B cell (primary cell): ENCODE results near the gene TLK2. TPM values are rescaled to one million over a fixed set of nuclear protein-coding genes. Genes with fewer than 3 reads are reported as not detected.

Experiments
- ATAC-seq: fragments of 200-7000 bp; cut with Tn5 transposase; one replicate; pipeline ENCODE4 v1.10.0; 2021; ENCODE audit warnings: low read depth, mild to moderate bottlenecking, moderate number of reproducible peaks, moderate library complexity
- CTCF ChIA-PET: fragments of 350-600 bp; sonication (Branson Sonifier 250); formaldehyde crosslinking; loops from one replicate; lab custom pipeline; 2021; ENCODE audit warnings: antibody characterized with exemption, inconsistent platforms; lab: Charles Lee
- POLR2A ChIA-PET: fragments of 350-600 bp; sonication (Branson Sonifier 250); formaldehyde crosslinking; loops from one replicate; lab custom pipeline; 2021; ENCODE audit warnings: antibody characterized with exemption; lab: Charles Lee
- DNase-seq: peaks from one replicate; pipeline ENCODE4 v3.0.0; 2013
- H2AFZ ChIP-seq: 2 replicates; pipeline ENCODE4 v1.6.1; 2012; ENCODE audit warnings: mild to moderate bottlenecking, low read depth, low read length; ENCODE audit not compliant: insufficient read depth, poor library complexity, severe bottlenecking
- H3K27ac ChIP-seq, 2 donors: 1 replicate in 1 of 2; 2 replicates in 1 of 2; pipeline ENCODE4 v1.5.1; 2012 to 2013; ENCODE audit warnings: low read length in 2 of 2, mild to moderate bottlenecking in 2 of 2, moderate library complexity in 1 of 2
- H3K27me3 ChIP-seq, 4 experiments: fragments of 200-600 bp in 1 of 4; sonication (generic) in 1 of 4; replicated peaks in 1 of 4; 1 replicate in 2 of 4; 2 replicates in 2 of 4; pipeline versions ENCODE4 v1.6.1 to v1.7.0; 2013 to 2016; ENCODE audit warnings: low read length in 3 of 4, mild to moderate bottlenecking in 2 of 4, mixed read lengths in 1 of 4, moderate library complexity in 1 of 4; ENCODE audit not compliant: insufficient read depth in 4 of 4, control insufficient read depth in 3 of 4; ENCODE audit errors: control extremely low read depth in 1 of 4
- H3K36me3 ChIP-seq, 2 experiments: replicated peaks in 1 of 2; 1 replicate in 1 of 2; 2 replicates in 1 of 2; pipeline versions ENCODE4 v1.6.1 to v1.7.1; 2013; ENCODE audit warnings: low read length in 1 of 2; ENCODE audit not compliant: insufficient read depth in 2 of 2, control insufficient read depth in 1 of 2; ENCODE audit errors: control extremely low read depth in 1 of 2, extremely low read depth in 1 of 2
- H3K4me1 ChIP-seq, 2 donors: fragments of 200-600 bp in 1 of 2; sonication (generic) in 1 of 2; 1 replicate in 1 of 2; 2 replicates in 1 of 2; pipeline versions ENCODE4 v1.5.1 to v1.6.1; 2013 to 2017; ENCODE audit warnings: low read length in 2 of 2; ENCODE audit not compliant: control insufficient read depth in 2 of 2, insufficient read depth in 2 of 2
- H3K4me2 ChIP-seq: replicated peaks from 2 replicates; pipeline ENCODE3; 2012; ENCODE audit warnings: mild to moderate bottlenecking, low read depth, low read length; ENCODE audit not compliant: poor library complexity, severe bottlenecking
- H3K4me3 ChIP-seq, 5 experiments: fragments of 200-600 bp in 1 of 5; sonication (generic) in 1 of 5; 1 replicate in 3 of 5; 2 replicates in 2 of 5; pipeline versions ENCODE4 v1.5.1 to v1.7.0; 2011 to 2016; ENCODE audit warnings: low read length in 4 of 5, mild to moderate bottlenecking in 4 of 5, low read depth in 2 of 5, control low read depth in 1 of 5, moderate library complexity in 1 of 5; ENCODE audit not compliant: insufficient read depth in 1 of 5; ENCODE audit errors: control extremely low read depth in 1 of 5, extremely low read depth in 1 of 5
- H3K79me2 ChIP-seq: fragments of 200-600 bp; sonication (generic); one replicate; pipeline ENCODE4 v1.6.0; 2016; ENCODE audit warnings: low read length; ENCODE audit not compliant: control insufficient read depth, insufficient read depth
- H3K9ac ChIP-seq: fragments of 200-600 bp; sonication (generic); 2 replicates; pipeline ENCODE4 v1.6.1; 2017; ENCODE audit warnings: mild to moderate bottlenecking, low read length, moderate library complexity
- H3K9me3 ChIP-seq, 3 donors: one replicate each; pipeline versions ENCODE4 v1.6.1 to v1.7.1; 2013; ENCODE audit warnings: low read length in 2 of 3; ENCODE audit not compliant: control insufficient read depth in 2 of 3, insufficient read depth in 1 of 3; ENCODE audit errors: control extremely low read depth in 1 of 3
- H4K20me1 ChIP-seq: 2 replicates; pipeline ENCODE4 v1.6.0; 2012; ENCODE audit warnings: mild to moderate bottlenecking, low read length; ENCODE audit not compliant: insufficient read depth, control insufficient read depth, poor library complexity, severe bottlenecking
- H3K27ac Mint-ChIP-seq: one replicate; pipeline ENCODE4 v1.8.0; 2021; ENCODE audit warnings: mixed read lengths
- H3K27me3 Mint-ChIP-seq: one replicate; pipeline ENCODE4 v1.8.0; 2021; ENCODE audit warnings: mixed read lengths
- H3K4me1 Mint-ChIP-seq: one replicate; pipeline ENCODE4 v1.8.0; 2021; ENCODE audit warnings: mixed read lengths
- H3K4me3 Mint-ChIP-seq: one replicate; pipeline ENCODE4 v1.8.0; 2021; ENCODE audit warnings: mixed read lengths
- H3K9me3 Mint-ChIP-seq: one replicate; pipeline ENCODE4 v1.8.0; 2022; ENCODE audit warnings: mixed read lengths; ENCODE audit not compliant: insufficient read depth
- EZH2 ChIP-seq: IDR thresholded peaks from 2 replicates; pipeline ENCODE4 v1.6.1; 2012; ENCODE audit warnings: borderline replicate concordance, low read depth, mild to moderate bottlenecking, moderate library complexity, low read length; ENCODE audit not compliant: insufficient read depth, poor library complexity, severe bottlenecking
- WGBS: methylation state at CpG from one replicate; pipeline ENCODE4 v1.1.5; 2013; ENCODE audit warnings: missing lambda C conversion rate; ENCODE audit not compliant: insufficient coverage; 5-methylcytosine and 5-hydroxymethylcytosine counted together
- intact Hi-C: fragments of 100-400 bp; cut with micrococcal nuclease; formaldehyde crosslinking; loops from one replicate; pipeline ENCODE4 v1.10.0; 2022
- polyA plus RNA-seq: library from polyadenylated mRNA; depleted of rRNA; stranded (reverse); fragments of >200 nt; gene quantifications from 2 replicates; pipeline ENCODE4 v1.2.3, GENCODE V29; 2012
- total RNA-seq, 2 donors: library from RNA; stranded (reverse); fragments of 120-200 nt in 1 of 2; gene quantifications; 1 replicate in 1 of 2; 2 replicates in 1 of 2; pipeline versions ENCODE4 v1.2.3 to v1.2.4, GENCODE V29; 2013 to 2022
- TF ChIP-seq, protein P1 (sequence below): fragments of 200-600 bp; IDR thresholded peaks from one replicate; pipeline ENCODE4 v1.8.0; 2022; ENCODE audit warnings: antibody characterized with exemption, mild to moderate bottlenecking

Gene TLK2
- total and polyA plus RNA-seq, 2 donors (not counting 1 experiment from before 2014, with no cell fraction given), result 36.3 to 75.3 TPM

DNA sequence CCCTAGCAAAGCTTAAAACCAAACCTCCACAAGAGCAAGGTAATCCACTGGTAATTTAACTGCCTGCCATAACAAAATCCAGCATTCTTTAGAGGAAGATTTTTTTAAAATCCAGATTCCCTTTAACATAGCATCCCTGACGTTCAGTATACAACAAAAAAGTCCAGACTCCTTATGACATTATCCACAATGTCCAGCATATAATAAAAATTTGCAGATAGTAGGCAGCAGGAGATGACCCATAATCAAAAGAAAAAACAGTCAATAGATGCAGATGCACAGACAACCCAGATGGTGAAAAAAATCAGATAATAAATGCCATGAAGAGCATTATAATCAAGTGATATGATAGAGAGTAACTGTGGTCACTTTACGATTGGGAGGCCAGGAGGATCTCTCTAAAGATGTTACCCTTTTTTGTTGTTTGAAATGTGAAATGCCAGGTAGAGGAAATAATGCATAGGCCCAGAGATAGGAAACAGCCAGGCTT is 182.0 kb downstream of the TLK2 start:
- H3K4me2 ChIP-seq, result no peak overlapping the region
- TF ChIP-seq EZH2, result no peak
- TF ChIP-seq, protein P1, sequence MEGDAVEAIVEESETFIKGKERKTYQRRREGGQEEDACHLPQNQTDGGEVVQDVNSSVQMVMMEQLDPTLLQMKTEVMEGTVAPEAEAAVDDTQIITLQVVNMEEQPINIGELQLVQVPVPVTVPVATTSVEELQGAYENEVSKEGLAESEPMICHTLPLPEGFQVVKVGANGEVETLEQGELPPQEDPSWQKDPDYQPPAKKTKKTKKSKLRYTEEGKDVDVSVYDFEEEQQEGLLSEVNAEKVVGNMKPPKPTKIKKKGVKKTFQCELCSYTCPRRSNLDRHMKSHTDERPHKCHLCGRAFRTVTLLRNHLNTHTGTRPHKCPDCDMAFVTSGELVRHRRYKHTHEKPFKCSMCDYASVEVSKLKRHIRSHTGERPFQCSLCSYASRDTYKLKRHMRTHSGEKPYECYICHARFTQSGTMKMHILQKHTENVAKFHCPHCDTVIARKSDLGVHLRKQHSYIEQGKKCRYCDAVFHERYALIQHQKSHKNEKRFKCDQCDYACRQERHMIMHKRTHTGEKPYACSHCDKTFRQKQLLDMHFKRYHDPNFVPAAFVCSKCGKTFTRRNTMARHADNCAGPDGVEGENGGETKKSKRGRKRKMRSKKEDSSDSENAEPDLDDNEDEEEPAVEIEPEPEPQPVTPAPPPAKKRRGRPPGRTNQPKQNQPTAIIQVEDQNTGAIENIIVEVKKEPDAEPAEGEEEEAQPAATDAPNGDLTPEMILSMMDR, result no peak
- CTCF ChIA-PET, result no interaction called here
- H3K4me3 ChIP-seq, result no peak overlapping the region
- DNase-seq (no peak), ATAC-seq (no peak)
- no peaks in the 10 kb centered on the region for H3K4me1 ChIP-seq
- H3K36me3 ChIP-seq, result no peaks in the 10 kb centered on the region
- H3K27ac ChIP-seq, result no peak overlapping the region
- peaks cover 8% of the 10 kb centered on the region for H3K9me3 Mint-ChIP-seq
- H3K9ac ChIP-seq, result no peak overlapping the region
- no peak overlapping the region for H3K4me3 Mint-ChIP-seq
- no peaks in the 10 kb centered on the region for H3K27me3 Mint-ChIP-seq
- POLR2A ChIA-PET, result no interaction called here
- H3K27me3 ChIP-seq, result no peaks in the 10 kb centered on the region
- no peak overlapping the region for H2AFZ ChIP-seq
- peaks cover 0 to 3% (median 0%) of the 10 kb centered on the region in 3 donors for H3K9me3 ChIP-seq
- H3K79me2 ChIP-seq, result no peaks in the 10 kb centered on the region
- WGBS, result 100% methylated on average over 1 of the region's 2 CpGs
- no peaks in the 10 kb centered on the region for H4K20me1 ChIP-seq
- H3K4me1 Mint-ChIP-seq, result no peaks in the 10 kb centered on the region
- intact Hi-C loops, result no loop called here
- H3K27ac Mint-ChIP-seq, result no peak overlapping the region

DNA sequence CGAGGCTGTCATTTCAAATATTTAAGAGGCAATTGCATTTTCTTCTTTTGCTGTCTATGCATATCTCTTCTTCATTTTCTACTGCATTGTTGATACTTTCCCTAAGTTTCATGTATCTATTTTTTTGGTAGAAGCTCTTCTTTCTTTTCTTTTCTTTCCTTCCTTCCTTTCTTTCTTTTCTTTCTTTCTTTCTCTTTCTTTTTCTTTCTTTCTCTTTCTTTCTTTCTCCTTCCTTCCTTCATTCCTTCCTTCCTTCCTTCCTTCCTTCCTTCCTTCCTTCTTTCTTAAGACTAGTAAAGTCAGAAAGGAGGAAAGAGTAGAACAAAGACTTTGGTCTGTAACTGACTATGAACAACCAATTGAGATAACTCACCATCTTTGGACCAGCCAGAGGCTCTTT is 182.7 kb downstream of the TLK2 start:
- peaks cover 0 to 3% (median 0%) of the 10 kb centered on the region in 3 donors for H3K9me3 ChIP-seq
- H3K36me3 ChIP-seq, result no peaks in the 10 kb centered on the region
- no peaks in the 10 kb centered on the region for H3K4me1 ChIP-seq
- intact Hi-C loops, result no loop called here
- no CpG with 5 or more reads among the region's 1 CpG for WGBS
- H3K27ac Mint-ChIP-seq, result no peak overlapping the region
- no peak overlapping the region for H2AFZ ChIP-seq
- no peaks in the 10 kb centered on the region for H4K20me1 ChIP-seq
- H3K4me3 Mint-ChIP-seq, result no peak overlapping the region
- H3K9me3 Mint-ChIP-seq, result peaks cover 8% of the 10 kb centered on the region
- no peak overlapping the region for H3K27ac ChIP-seq
- DNase-seq (no peak), ATAC-seq (no peak)
- H3K9ac ChIP-seq, result no peak overlapping the region
- ChIA-PET POLR2A (no interaction called here), CTCF (no interaction called here)
- no peaks in the 10 kb centered on the region for H3K79me2 ChIP-seq
- no peaks in the 10 kb centered on the region for H3K4me1 Mint-ChIP-seq
- H3K4me2 ChIP-seq, result no peak overlapping the region
- no peak overlapping the region for H3K4me3 ChIP-seq
- no peaks in the 10 kb centered on the region for H3K27me3 Mint-ChIP-seq
- TF ChIP-seq, protein P1, result no peak
- TF ChIP-seq EZH2, result no peak
- H3K27me3 ChIP-seq, result no peaks in the 10 kb centered on the region
